GF-D8 (cell line): ENCODE data around the gene DCUN1D5.

Experiments
- DNase-seq: peaks from one replicate; lab custom pipeline; 2025; lab: John Stamatoyannopoulos, UW

Gene DCUN1D5

DNA sequence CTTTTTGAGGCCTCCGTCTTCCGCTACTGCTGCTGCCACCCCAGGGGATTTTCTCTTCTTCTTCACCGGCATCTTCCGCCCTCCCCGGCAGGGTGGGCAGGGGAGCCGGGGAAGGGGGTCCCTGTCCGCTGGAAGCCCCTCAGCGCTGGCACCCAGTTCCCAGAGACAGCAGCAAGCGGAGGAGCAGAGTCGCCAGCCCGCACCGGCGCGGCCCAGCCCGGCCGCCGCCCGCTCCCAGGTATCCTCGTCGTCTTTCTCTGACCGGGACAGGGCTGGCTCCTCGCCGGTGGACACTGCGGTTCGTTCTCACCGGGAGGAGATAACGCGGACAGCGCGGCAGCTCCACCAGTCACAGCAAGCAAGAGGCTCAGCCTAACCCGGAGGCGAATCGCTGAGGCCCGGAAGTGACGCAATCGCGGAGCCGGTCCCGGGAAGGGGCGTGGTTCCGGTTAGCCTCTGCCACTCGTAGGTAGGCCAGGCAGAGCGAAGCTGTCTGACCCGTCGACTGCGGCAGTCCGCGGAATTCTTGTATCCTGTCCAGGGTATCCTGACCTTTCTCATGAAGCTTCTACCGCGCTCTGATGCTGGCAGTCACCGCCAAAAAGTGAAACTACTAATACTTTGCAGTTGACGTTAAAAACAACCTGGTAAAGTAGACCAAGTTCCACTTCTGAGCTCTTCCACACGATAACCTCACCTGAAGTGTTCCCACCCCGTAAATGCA, at the start of gene DCUN1D5:
DCUN1D5 (minus strand) TSS at position 360 of the 724 bp plus-strand sequence; CDS start at position 72, 288 bp downstream.
- DNase-seq, result peak; percentile 99

DNA sequence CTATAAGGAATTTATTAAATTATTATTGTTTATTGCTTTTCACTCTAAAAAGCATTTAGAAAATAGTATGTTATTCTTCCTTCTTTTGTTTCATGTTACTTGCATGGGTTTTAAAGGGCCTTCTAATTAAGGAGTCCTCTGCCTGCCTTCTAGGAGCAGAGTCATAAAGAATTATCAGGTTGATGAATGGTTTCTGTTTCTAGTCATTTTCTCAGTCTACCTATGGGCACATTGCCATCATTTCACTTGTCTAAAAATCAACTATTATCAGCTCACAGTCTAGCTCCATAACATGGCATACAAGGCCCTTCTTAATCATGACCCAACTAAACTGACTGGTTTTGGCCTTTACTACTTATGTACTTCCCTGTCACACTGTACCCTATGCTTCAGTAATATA, 33.5 kb upstream of the DCUN1D5 start:
- no peak for DNase-seq

DNA sequence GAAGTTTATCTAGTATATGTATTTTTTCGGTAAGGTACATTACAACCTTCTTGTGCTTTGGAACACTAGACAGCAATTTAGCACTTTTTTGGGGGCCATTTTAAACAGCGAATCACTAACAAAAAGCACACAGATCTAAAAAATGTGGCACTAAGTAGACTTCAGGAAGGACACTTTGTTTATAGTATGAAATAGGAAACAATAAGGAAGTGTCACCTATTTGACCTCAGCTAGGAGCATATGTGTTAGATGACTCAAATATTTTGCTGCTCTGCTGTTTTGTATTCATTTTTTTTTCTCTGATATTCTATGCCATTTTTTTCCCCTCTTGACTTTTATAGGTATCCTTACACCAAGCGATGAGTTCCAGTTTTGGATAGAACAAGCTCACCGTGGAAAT, 22.9 kb upstream of the DCUN1D5 start:
- DNase-seq, result no peak

DNA sequence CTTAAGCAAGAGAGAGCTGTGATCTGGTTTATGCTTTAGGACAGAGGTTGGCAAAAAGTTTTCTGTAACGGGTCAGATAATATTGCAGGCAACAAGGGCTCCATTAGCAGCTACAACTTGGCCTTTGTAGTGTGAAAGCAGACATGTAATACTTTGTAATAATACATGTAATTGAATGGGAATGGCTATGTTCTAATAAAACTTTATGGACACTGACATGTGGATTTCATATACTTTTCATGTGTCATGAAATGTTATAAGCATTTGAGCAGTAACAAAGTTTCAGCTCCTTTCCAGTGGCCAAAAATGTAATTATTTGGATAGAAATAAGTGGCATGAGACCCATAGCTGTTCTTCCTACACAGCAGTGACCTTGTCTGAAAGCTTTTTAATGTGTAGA, 20.4 kb upstream of the DCUN1D5 start:
- no peak for DNase-seq

DNA sequence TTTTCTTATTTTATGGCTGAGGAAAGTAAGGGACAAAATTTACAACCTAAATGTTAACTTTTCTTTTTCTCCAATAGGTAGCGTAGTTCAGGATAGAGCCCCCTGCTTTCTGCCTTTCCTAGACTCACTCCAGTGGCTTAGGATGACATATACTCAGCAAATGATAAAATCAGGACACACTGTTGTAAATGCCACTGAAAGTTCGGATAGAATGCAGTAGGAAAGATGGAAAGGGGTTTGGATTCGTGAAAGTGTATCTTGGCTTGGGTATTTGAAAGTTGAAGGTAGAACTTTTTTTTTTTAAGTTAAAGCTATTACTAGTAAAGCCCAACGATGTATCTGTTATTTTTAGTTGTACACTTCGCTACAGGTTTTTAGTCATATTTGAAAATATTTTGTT, 19.4 kb upstream of the DCUN1D5 start:
- DNase-seq, result no peak

DNA sequence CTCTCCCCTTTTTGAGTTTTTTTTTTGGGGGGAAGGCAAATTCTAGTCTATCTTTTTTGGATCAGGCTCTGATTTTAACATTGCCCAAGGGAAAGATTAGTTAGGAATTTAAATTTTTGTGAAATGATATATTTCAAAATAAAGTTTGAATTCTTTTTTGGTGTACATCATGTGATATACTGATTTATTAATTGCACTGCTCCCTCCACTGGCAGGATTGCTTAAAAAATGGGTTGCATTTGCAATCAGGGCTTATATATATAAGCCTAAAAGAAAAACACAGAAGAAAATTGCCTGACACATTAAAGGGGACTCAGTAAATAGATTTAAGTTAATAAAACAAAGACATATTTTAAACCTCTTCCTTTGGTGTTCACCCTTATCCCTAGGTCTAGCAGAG, 18.4 kb upstream of the DCUN1D5 start:
- DNase-seq, result peak; percentile 73

DNA sequence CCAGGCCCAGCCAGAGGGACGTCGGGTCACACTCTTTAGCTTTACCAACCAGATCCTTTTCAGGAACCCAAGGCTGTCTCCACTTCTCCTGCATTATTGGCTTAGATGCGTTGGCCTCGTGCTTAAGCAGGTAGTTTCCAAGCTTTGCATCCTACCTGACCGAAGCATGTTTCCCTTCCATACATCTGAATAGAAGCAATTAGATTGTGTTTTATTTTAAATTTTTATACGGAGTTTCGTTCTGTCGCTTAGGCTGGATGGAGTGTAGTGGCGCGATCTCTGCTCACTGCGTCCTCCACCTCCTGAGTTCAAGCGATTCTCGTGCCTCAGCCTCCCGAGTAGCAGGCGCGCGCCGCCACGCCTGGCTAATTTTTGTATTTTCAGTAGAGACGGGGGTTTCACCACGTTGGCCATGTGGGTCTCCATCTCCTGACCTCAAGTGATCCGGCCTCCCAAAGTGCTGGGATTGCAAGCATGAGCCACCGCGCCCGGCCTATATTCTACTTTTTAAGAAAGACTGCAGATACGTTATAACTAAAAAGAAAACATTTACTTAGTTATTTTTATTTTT, 17.9 kb upstream of the DCUN1D5 start:
- peak; percentile 87 for DNase-seq

DNA sequence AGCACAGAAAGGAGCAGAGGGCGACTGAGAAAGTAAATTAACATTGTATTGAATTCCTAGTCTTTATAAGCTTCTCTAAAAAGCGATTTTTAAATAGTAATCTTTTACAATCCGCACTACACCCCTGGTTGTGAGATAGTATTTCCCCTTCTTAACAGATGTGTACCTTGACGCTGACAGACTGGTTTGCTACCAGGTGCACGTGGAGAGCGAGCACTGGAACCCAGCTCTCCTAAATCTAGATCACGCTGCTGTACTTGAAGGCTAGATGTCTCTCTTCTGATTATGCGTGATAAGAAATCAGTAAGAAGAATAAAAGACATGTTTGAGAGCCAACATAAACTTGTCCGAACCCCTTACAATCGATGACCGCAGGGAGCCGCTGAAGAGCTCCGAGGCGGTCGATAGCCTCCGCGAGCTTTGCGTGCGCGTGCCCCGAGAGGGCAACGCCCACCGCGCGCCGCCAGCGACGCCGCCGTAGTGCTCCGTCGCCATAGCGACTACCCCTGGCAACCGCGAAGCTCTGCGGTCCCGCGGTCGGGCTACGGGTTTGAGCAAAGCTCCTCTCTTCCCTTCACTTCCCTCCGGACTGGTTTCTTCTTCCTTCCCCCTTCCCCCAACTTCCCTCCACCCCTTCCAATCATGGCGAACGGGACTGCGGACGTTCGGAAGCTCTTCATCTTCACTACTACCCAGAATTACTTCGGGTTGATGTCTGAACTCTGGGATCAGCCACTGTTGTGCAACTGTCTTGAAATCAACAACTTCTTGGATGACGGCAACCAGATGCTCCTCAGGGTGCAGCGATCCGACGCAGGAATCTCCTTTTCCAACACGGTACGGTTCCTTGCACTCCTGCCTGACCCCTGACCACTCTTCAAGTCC, 17.2 kb upstream of the DCUN1D5 start, which contains the start of gene DYNC2H1:
DYNC2H1 (plus strand) TSS at position 494 of the 885 bp plus-strand sequence; CDS start at position 643, 149 bp downstream.
- peak; percentile 100 for DNase-seq

DNA sequence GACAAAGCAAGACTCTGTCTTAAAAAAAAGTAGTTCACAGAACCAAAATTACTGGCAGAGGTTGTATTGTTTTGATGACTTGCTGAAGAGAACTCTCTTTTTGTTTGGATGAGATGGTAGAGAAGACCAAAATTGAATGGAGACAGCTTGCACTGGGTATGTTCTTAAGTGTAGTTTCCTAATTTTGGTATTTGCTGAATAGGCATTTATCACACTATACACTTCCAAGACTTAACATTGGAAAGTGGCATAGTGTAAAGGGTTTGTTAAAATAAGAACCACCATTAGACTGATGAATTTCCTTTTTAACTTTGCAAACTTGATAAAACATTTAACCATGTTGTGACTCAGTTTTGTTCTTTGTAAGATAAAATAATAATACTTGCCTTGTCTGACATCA, 5.3 kb upstream of the DCUN1D5 start:
- no peak for DNase-seq

DNA sequence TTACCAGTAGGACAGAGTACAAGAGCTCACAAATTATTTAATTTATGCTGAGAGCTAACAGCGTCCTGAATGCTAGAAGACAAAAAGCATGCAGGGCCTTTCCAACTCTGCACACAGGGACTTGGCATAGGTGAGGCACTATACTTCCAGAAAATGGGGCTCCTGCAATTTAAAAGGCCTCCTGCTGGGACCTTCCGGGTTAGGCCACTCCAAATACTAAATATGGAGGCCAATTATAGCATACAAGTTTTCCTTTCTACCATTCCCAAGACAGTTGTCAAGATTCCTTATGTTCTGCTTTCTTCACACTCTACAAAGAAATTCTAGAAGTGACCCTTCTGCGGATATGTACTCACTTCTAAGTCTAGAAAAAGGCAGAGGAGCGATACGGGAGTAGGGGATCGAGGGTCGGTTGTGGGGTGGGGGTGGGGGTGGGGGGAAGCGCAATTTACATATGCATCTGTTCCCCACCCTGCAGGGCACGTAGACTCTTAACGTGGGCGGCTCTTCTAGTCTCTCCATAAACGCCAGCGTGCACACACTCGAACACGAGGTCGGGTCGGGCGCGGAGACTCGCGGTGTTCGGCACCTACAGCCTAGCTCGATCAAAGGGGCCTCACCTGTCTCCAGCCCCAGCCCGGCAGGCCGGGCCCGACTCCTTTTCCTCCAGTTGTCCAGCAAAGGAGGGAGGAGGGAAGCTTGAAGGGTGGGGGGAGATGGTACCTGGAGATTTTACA, 728 bp downstream of the DCUN1D5 start:
- peak; percentile 92 for DNase-seq

DNA sequence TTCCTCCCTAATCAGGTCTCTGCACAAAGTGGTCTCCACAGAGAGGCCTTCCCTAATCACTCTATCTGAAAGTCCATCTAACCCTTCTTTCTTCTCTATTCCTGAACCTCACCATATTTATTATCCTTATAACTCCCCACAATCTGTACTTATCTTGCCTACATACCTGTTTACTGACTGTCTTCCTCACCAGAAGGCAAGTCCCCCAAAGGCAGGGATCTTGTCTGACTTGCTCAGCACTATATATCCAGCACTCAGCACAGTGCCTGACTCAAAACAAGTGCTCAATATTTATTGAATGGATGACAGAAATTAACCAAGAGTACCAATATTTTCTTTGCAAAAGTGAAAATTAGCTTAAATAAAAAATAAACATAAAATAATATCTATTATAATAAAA, 5.5 kb downstream of the DCUN1D5 start:
- no peak for DNase-seq

DNA sequence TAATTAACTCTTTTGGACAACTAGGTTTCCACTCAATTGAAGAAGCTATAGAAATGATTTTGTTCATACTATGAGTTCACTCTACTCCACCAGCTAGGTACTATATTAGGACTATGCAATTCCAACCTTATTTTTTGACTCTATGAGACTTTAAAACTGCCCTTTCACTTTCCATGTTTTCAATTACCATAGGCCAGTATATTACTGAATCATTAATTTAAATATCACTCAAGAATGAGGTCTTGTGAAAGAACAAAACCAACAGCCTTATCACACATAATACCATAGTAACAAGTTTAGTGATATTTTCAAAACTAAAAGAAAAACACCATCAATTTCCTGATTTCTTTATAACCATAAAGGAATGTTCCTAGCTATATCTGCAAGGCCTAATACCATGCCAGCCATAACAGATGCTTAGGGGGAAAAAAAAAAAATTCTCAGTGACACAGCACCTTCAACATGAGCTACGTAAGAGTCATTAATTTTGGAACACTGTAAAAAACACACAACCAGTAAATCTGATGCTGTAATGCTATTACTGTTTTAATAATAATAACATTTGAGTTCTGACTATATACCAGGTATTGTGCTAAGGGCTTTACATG, 6.1 kb downstream of the DCUN1D5 start:
- DNase-seq, result no peak

DNA sequence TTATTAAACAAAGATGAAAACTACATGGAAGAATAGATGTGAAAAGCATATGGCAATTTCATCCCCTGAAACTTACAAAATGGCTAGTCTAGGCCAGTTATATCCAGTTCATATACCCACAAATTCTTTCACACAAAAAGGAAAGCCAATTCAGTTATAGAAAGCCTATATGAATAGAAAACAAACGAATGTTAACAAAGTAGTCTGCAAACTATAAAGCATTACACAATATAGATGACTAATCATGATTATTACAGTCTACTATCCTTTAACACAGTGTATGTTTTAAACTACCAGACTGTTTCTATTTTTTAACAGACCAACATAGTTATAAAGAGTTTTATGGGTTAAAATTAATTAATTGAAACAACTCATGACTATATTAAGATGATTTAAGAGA, 12.1 kb downstream of the DCUN1D5 start:
- no peak for DNase-seq

DNA sequence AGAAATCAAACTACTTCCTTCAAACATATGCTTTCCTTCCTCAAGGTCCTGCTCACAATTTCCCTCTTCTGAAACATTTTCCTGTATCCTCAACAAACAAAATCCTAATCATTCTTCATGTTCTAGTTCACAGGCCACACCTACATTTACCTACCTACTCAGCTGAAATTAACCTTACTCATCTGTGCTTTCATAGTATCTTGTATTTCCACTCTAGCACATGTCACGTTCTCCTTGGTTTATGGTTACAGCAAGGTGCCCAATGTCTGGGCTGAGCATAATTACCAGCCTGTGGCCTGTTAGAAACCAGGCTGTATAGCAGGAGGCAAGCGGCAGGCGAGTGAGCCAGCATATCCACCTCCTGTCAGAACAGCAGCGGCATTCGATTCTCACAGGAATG, 13.2 kb downstream of the DCUN1D5 start:
- no peak for DNase-seq

DNA sequence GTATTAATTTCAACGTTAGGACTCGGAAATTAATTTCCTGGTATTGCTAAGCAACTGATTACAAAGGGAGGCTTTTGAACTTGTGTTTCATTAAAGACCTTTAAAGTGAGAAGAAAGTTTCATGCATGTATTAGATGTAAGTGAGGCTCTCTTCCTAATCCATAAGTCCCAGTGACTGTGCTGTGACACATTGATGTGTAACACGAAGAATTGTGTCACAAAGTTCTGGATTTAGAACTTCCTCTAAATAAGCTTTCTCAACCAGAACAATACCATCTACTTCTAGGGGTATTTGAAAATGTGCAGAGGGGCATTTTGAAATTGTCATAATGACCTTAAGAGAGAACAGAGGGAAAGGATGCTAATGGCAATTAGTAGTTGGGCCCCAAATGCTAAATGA, 14.4 kb downstream of the DCUN1D5 start:
- no peak for DNase-seq

DNA sequence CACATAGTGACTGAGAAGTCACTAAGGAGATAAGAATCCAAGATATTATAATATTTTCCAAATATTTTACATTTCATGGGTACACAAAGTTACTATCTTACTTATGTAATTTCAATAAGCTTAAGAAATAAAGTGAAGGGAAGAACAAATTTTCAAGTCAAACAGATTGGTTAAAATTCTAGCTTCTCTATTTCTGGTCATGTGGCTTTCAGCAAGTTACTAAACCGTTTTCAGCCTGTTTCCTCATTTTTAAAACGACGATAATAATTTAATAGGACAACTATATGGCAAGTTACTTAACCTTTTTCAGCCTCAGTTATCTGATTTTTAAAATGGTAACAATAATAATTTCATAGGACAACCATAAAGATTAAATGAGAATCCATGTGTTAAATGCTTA, 15.6 kb downstream of the DCUN1D5 start:
- no peak for DNase-seq

DNA sequence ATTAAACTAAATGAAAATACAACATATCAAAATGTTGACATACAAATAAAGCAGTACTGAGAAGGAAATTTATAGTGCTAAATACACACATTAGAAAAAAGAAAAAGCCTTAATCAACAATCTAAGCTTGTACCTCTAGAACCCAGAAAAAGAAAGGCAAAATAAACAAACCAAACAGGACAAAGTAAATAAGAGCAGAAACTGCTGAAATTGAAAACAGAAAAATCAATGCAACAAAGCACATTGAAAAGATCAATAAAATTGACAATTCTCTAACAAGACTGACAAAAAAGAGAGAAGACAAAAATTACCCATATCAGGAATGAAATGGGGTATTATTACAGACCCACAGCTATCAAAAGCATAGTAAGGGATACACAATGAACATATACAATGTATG, 21.0 kb downstream of the DCUN1D5 start:
- DNase-seq, result no peak

DNA sequence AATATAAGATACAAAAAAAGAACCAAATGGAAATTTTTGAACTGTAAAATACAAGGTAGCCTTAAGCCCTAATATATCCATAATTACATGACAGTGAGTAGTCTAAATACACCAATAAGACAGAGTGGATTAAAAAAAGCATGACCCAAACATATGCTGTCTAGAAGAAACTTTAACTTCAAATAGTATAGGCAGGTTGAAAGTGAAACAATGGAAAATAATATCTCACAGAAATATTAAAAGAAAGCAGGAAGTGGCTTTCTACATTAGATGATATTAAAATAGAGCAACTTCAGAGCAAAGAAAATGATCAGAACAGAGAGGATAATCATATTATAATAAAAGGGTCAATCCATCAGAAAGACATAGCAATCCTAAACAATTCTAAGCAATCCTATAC, 21.8 kb downstream of the DCUN1D5 start:
- no peak for DNase-seq

DNA sequence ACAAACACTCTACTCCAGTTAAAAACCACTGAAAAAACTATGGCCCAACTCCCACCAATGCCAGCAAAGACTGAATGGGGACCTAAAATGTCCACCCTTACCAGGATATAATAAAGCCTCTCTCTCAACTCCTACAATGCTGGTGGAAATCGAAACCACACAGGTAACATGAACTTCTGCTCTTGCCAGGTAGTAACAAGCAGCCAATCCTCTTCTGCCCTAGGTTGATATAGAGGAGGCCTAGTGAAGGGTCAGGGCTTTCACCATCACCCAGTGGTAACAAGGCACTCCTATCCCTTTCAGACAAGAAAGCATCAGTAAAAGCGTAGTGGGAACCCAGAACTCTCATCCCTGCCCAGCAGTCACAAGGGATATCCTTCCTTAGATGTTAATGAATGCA, 22.6 kb downstream of the DCUN1D5 start:
- no peak for DNase-seq

DNA sequence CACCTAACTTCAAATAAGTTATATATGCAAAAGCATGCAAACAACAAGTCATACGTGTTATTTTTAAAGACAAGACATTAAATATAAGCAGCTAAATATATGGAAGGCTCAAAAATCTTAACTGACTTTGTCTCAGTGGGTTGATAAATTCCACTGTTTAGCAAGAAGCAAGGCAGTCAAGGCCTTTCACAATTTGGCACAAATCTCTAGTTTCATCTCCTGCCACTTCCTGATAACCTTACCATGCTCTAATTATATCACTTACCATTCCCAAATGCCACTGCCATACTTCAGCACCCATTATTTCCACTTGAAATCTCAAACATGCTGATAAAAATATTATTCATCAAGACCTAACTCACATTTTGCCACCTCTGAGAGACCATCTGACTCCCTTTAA, 24.8 kb downstream of the DCUN1D5 start:
- peak; percentile 96 for DNase-seq

DNA sequence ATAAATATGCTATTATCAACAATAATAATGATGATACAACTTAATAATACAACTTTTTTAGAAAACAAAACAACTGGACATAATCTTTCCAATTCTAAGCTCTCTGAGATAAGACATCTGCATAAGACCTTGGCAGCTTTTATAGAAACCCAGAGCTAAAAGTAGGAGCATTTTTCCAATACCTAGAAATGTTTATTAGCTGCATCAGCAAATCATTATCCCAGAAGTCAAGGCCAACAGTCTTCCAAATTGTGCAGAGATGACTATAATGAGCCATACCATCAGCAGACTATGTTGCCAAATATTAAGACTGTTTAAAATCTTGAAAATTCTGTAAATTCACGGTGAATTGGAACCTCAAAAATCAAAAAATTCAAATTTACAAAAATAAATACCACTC, 30.3 kb downstream of the DCUN1D5 start:
- DNase-seq, result no peak
